ENCODE data around the gene PMF1. TPM values are rescaled to one million over a fixed set of nuclear protein-coding genes. Genes with fewer than 3 reads are reported as not detected.
A peak's percentile ranks its signal among the peaks of the same experiment; 100 is the strongest.

Gene PMF1
- total and polyA plus RNA-seq, 5 experiments from 2014 or later, result 49.1 to 79.9 (median 70.8) TPM

DNA sequence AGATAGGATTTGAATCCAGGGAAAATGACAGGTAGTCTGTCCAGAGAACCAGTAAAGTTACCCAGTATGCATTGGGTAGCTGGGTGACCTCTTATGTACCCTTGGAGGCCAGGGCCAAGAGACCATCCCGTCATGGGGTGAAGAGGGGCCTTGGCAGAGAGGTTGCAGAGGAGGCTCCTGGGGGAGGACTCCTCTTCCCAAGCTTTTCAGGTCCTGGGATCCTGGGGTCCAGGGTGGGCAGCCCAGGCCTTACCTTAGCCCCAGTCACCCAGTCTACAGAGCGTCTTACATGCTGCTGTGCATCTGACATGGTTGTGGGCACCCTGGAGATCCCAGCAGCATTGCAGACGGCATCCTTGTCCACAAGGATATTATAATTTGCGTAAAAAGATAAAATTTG lies 14.0 kb downstream of the PMF1 start:
- peaks cover 5 to 67% (median 19%) of the 10 kb centered on the region in 3 donors for H3K36me3 Mint-ChIP-seq
- DNase-seq (no peak), ATAC-seq (no peak)
- peaks cover 11 to 20% (median 17%) of the 10 kb centered on the region in 4 donors for H3K4me1 Mint-ChIP-seq
- H3K4me3 Mint-ChIP-seq, result no peak overlapping the region
- H3K9me3 Mint-ChIP-seq, result no peaks in the 10 kb centered on the region
- POLR2A ChIA-PET, result interaction anchor here (2.6 kb wide), 1 partner anchor 13 kb away, joined by 14 read pairs; the partner anchor contains the start of gene PMF1
- no peaks in the 10 kb centered on the region for H3K27me3 Mint-ChIP-seq
- peak overlapping the region in 3 of 10 donors; percentile 23 to 49 (median 43) for H3K27ac Mint-ChIP-seq

DNA sequence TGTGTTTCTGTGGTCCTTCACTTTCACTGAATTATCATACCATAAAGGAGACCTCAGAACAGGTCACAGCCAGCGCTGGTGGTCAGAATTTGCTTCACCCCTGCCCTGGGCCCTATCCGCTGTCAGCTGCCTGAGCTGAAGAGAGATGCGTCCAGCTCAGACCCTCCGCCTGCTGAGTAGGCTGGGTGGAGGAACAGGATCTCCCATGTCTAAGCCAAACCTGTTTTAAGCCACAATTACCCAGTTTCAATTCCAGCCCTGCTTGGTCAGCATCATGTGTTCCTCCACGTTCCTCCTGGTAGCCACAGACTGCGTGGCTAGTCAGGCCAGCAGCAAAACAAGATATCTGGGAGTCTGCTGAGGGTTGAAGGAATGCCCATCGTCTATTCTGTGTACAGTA lies 15.7 kb downstream of the PMF1 start:
- Mint-ChIP-seq H3K4me3 (no peak overlapping the region), H3K36me3 (peaks cover 3 to 63% (median 11%) of the 10 kb centered on the region in 3 donors), H3K4me1 (peaks cover 5 to 11% (median 8%) of the 10 kb centered on the region in 4 donors), H3K27me3 (no peaks in the 10 kb centered on the region), H3K27ac (peak overlapping the region in 1 of 10 donors; percentile 65), H3K9me3 (no peaks in the 10 kb centered on the region)
- ATAC-seq (no peak), DNase-seq (no peak)
- POLR2A ChIA-PET, result interaction anchor here (0.7 kb wide), 1 partner anchor 136 kb away, joined by 3 read pairs; no protein-coding TSS in a partner anchor

DNA sequence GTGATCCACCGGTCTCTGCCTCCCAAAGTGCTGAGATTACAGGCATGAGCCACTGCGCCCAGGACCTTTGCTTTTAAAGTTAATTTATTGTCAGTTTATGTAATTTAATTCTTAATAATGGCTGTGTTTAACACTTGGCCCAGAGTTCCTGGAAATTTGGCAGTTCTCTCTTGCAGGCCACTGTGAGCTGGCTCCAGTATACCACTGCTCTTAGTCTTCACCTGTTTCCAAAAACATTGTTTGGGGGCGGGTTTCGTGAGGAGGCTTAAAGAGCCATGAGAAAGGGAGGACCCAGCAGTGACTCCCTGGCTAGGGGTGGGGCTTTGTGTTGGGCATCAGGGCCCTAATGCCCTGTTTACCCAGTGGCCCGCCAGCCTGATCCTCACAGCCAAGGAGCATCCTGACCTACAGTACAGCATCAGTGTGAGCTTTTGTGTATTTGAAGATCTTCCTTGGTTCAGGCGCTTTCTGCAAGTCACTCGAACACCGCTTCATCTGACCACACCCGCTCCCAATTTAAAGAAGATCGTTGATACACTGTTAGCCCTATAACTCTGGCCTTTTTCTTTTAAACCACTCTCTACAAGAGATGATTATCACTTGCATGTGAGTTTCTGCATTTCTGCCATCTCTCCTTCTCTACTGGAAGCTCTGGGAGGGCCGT lies 17.1 kb downstream of the PMF1 start:
- Mint-ChIP-seq H3K36me3 (peaks cover 0 to 68% (median 15%) of the 10 kb centered on the region in 3 donors), H3K9me3 (no peaks in the 10 kb centered on the region), H3K27me3 (no peaks in the 10 kb centered on the region), H3K27ac (peak overlapping the region in 2 of 10 donors; percentile 53 to 61), H3K4me1 (peaks cover 3 to 11% (median 8%) of the 10 kb centered on the region in 4 donors), H3K4me3 (no peak overlapping the region)
- no peak for DNase-seq
- POLR2A ChIA-PET, result no interaction called here
- ATAC-seq, result no peak

DNA sequence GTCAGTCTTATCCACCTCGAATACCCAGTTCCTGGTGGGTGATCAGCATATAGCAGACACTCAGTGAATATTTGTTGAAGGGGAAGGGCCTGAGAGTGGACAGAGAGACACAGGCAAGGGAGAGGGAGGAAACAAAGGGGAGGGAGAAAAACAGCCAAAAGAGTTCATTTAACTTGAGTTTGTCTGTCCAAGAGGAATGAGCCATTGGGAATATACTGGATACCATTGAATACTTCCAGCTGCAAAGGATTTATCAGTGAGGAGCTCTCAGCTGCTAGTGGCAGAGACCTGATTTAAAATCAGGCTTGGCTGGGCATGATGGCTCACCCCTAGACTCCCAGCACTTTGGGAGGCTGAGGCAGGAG lies 17.6 kb downstream of the PMF1 start:
- Mint-ChIP-seq H3K4me1 (peaks cover under 1 to 9% (median 4%) of the 10 kb centered on the region in 4 donors), H3K9me3 (no peaks in the 10 kb centered on the region), H3K27ac (peak overlapping the region in 3 of 10 donors; percentile 20 to 61 (median 53)), H3K27me3 (no peaks in the 10 kb centered on the region), H3K36me3 (peaks cover 0 to 68% (median 15%) of the 10 kb centered on the region in 3 donors), H3K4me3 (no peak overlapping the region)
- POLR2A ChIA-PET, result no interaction called here
- ATAC-seq (no peak), DNase-seq (no peak)

DNA sequence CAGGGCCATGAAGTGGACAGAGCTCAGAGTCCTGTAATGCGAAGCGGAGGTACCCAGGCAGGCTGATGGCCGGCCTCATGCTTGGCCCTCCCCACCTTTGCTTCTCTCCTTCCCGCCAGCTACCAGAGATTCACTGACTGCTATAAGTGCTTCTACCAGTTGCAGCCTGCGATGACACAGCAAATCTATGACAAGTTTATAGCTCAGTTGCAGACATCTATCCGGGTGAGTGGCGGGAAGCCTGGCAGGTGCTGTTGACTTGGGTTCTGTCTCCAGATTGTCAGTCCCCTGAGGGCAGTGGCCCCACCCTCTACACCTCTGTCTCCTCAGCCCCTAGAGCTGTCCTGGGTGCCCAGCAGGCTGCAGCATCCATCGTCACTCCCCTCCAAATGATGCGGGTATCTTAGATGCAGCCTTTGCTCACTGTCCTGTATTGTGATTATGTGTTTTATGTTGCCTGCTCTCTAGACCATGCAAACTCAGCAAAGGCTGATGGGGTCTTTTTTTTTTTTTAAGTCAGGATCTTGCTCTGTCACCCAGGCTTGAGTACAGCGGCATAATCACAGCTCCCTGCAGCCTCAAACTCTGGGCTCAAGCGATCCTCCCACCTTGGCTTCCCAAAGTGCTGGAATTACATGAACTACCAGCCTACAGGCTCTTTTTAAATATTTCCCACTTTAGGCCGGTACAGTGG lies 19.5 kb downstream of the PMF1 start:
- DNase-seq (no peak), ATAC-seq (no peak)
- H3K4me1 Mint-ChIP-seq, result peaks cover 0 to 5% (median under 1%) of the 10 kb centered on the region in 4 donors
- POLR2A ChIA-PET, result interaction anchor here (0.8 kb wide), 1 partner anchor 34 kb away, joined by 3 read pairs; no protein-coding TSS in a partner anchor
- H3K27ac Mint-ChIP-seq, result peak overlapping the region in 1 of 10 donors; percentile 28
- H3K27me3 Mint-ChIP-seq, result no peaks in the 10 kb centered on the region
- no peaks in the 10 kb centered on the region for H3K9me3 Mint-ChIP-seq
- peaks cover 4 to 74% (median 17%) of the 10 kb centered on the region in 3 donors for H3K36me3 Mint-ChIP-seq
- no peak overlapping the region for H3K4me3 Mint-ChIP-seq

DNA sequence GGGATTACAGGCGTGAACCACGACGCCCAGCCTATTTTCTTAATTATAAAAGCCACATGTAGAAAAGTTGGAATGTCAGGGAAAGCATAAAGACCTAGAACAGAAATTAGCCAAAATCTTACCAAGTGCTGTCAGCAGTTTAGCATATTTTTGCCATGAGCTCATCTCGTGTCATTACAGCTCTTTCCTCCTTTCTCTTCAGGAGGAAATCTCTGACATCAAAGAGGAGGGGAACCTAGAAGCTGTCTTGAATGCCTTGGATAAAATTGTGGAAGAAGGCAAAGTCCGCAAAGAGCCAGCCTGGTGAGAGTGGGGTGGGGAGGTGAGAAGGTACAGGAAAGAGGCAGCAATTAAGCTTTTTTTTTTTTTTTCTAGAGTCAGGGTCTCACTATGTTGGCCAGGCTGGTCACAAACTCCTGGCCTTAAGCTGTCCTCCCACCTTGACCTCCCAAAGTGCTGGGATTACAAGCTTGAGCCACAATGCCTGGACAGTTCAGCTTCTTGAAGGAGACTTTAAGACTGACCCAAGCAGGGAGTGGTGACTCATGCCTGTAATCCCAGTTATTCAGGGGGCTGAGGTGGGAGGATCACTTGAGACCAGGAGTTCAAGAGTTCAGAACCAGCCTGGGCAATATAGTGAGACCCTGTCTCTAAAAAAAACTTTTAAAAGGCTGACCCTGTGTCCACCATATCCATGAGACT lies 20.8 kb downstream of the PMF1 start:
- ATAC-seq (no peak), DNase-seq (no peak)
- POLR2A ChIA-PET, result interaction anchor here (0.7 kb wide), 1 partner anchor 1890 kb away, joined by 4 read pairs; no protein-coding TSS in a partner anchor
- Mint-ChIP-seq H3K27me3 (no peaks in the 10 kb centered on the region), H3K27ac (no peak overlapping the region), H3K9me3 (no peaks in the 10 kb centered on the region), H3K36me3 (peaks cover 4 to 74% (median 25%) of the 10 kb centered on the region in 3 donors), H3K4me1 (peaks cover 0 to 5% (median under 1%) of the 10 kb centered on the region in 4 donors), H3K4me3 (no peak overlapping the region)

DNA sequence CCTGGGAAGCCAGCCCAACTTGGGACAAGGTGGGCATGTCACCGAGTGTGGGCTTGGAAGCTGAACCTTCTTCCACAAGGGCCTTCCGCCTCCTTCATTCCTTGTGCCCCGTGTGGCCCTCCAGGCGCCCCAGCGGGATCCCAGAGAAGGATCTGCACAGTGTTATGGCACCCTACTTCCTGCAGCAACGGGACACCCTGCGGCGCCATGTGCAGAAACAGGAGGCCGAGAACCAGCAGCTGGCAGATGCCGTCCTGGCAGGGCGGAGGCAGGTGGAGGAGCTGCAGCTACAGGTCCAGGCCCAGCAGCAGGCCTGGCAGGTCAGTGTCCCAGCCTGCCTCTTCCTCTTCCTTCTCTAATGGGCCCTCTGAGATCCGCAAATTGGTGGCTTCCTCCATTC lies 23.4 kb downstream of the PMF1 start:
- H3K4me1 Mint-ChIP-seq, result peaks cover 0 to 3% (median under 1%) of the 10 kb centered on the region in 4 donors
- ATAC-seq (no peak), DNase-seq (no peak)
- H3K36me3 Mint-ChIP-seq, result peaks cover 4 to 81% (median 19%) of the 10 kb centered on the region in 3 donors
- H3K4me3 Mint-ChIP-seq, result no peak overlapping the region
- peak overlapping the region in 1 of 10 donors; percentile 9 for H3K27ac Mint-ChIP-seq
- POLR2A ChIA-PET, result no interaction called here
- no peaks in the 10 kb centered on the region for H3K9me3 Mint-ChIP-seq
- no peaks in the 10 kb centered on the region for H3K27me3 Mint-ChIP-seq

DNA sequence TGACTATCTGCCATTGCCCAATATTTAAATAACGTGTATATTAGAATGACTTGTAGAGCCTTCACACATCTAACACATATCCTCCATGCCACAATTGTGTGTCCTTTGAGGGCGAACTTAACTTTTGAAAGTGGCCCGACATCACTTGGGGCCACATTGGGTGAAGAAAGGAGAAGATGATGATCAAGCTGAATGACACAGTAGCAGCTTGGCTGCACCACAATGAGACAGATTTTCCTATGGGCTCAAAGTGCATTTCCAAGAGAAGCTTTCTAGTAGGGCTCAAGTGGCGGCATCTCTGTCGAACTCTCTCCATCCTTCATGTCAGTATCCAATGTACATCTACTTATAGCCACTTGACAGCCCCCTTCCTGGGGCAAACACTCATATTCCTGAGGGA lies 25.4 kb downstream of the PMF1 start:
- H3K9me3 Mint-ChIP-seq, result no peaks in the 10 kb centered on the region
- H3K4me1 Mint-ChIP-seq, result peaks cover 0 to 3% (median under 1%) of the 10 kb centered on the region in 4 donors
- H3K27ac Mint-ChIP-seq, result no peak overlapping the region
- ATAC-seq (no peak), DNase-seq (no peak)
- POLR2A ChIA-PET, result no interaction called here
- H3K36me3 Mint-ChIP-seq, result peaks cover 4 to 67% (median 19%) of the 10 kb centered on the region in 3 donors
- H3K4me3 Mint-ChIP-seq, result no peak overlapping the region
- no peaks in the 10 kb centered on the region for H3K27me3 Mint-ChIP-seq

DNA sequence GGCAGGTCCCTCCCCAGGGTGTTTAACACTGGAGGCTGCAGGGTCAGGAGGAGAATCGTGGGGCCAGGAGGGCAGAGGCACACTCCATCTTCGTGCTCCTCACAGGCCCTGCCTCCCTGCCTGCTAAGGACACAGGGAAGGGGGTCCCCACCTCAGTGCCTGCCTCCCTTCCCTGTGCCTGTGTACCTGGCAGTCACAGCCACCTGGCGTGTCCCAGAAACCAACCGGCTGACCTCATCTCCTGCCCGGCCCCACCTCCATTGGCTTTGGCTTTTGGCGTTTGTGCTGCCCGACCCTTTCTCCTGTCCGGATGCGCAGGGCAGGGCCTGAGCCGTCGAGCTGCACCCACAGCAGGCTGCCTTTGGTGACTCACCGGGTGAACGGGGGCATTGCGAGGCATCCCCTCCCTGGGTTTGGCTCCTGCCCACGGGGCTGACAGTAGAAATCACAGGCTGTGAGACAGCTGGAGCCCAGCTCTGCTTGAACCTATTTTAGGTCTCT lies 28.6 kb downstream of the PMF1 start:
- POLR2A ChIA-PET, result no interaction called here
- H3K4me3 Mint-ChIP-seq, result no peak overlapping the region
- peaks cover 4 to 41% (median 11%) of the 10 kb centered on the region in 3 donors for H3K36me3 Mint-ChIP-seq
- H3K4me1 Mint-ChIP-seq, result peaks cover 7 to 21% (median 17%) of the 10 kb centered on the region in 4 donors
- DNase-seq, result no peak
- H3K9me3 Mint-ChIP-seq, result no peaks in the 10 kb centered on the region
- ATAC-seq, result no peak
- H3K27me3 Mint-ChIP-seq, result no peaks in the 10 kb centered on the region
- peak overlapping the region in 2 of 10 donors; percentile 15 to 69 for H3K27ac Mint-ChIP-seq

DNA sequence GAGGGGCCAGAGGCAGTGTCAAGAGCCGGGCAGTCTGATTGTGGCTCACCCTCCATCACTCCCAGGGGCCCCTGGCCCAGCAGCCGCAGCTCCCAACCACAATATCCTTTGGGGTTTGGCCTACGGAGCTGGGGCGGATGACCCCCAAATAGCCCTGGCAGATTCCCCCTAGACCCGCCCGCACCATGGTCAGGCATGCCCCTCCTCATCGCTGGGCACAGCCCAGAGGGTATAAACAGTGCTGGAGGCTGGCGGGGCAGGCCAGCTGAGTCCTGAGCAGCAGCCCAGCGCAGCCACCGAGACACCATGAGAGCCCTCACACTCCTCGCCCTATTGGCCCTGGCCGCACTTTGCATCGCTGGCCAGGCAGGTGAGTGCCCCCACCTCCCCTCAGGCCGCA lies 29.1 kb downstream of the PMF1 start, which contains the start of gene BGLAP:
Gene BGLAP (plus strand): TSS at position 259 of the 400 bp plus-strand sequence. CDS start 48 bp downstream, at position 307.
- POLR2A ChIA-PET, result no interaction called here
- Mint-ChIP-seq H3K27ac (peak within 1 kb of the TSS in 3 of 10 donors; percentile 15 to 77 (median 69)), H3K4me1 (peaks cover 7 to 22% (median 19%) of the 10 kb centered on the region in 4 donors), H3K27me3 (no peaks in the 10 kb centered on the region), H3K36me3 (peaks cover 4 to 35% (median 11%) of the 10 kb centered on the region in 3 donors), H3K4me3 (no peak within 1 kb of the TSS), H3K9me3 (no peaks in the 10 kb centered on the region)
- ATAC-seq (no peak), DNase-seq (no peak)

DNA sequence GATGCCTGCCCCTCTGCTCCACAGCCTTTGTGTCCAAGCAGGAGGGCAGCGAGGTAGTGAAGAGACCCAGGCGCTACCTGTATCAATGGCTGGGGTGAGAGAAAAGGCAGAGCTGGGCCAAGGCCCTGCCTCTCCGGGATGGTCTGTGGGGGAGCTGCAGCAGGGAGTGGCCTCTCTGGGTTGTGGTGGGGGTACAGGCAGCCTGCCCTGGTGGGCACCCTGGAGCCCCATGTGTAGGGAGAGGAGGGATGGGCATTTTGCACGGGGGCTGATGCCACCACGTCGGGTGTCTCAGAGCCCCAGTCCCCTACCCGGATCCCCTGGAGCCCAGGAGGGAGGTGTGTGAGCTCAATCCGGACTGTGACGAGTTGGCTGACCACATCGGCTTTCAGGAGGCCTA lies 29.9 kb downstream of the PMF1 start:
- POLR2A ChIA-PET, result no interaction called here

DNA sequence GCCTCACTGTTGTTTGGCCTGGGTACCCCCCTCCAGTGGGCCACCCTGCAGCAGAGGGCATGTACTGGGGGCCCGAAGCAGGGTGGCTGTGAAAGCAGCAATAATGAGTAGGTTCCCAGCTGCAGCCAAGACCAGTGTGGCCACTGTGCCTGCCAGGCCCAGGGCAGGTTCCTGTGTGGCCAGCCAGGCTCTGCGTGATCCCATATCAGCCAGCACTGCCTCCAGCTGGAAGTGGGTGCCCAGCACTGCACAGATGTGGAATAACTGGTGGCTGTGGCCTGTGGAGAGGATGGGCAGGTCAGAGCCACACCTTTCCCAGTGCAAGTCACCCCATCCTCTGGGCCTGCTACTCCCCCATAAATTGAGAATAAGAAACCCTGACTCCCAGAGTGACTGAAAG lies 31.3 kb downstream of the PMF1 start:
- no peaks in the 10 kb centered on the region for H3K27me3 Mint-ChIP-seq
- peaks cover 11 to 22% (median 18%) of the 10 kb centered on the region in 4 donors for H3K4me1 Mint-ChIP-seq
- peak overlapping the region in 6 of 10 donors; percentile 13 to 91 (median 88) for H3K4me3 Mint-ChIP-seq
- no peak for ATAC-seq
- H3K36me3 Mint-ChIP-seq, result peaks cover 0 to 14% (median 2%) of the 10 kb centered on the region in 3 donors
- POLR2A ChIA-PET, result no interaction called here
- peak overlapping the region in 2 of 10 donors; percentile 48 to 77 for H3K27ac Mint-ChIP-seq
- H3K9me3 Mint-ChIP-seq, result no peaks in the 10 kb centered on the region
- DNase-seq, result no peak

More for the DNA sequence above, 29.9 kb downstream of the PMF1 start:
- Mint-ChIP-seq H3K27me3 (no peaks in the 10 kb centered on the region), H3K36me3 (peaks cover 0 to 28% (median 9%) of the 10 kb centered on the region in 3 donors), H3K4me1 (peaks cover 10 to 22% (median 18%) of the 10 kb centered on the region in 4 donors), H3K27ac (peak overlapping the region in 1 of 10 donors; percentile 53), H3K9me3 (no peaks in the 10 kb centered on the region), H3K4me3 (no peak overlapping the region)
- DNase-seq, result no peak
- ATAC-seq, result no peak
